Tibial artery (tissue), 4 donors: ENCODE results near the gene SLC26A1.

Experiments
- DNase-seq, 2 donors: peaks; one replicate each; pipeline ENCODE4 v3.0.0-alpha.2; 2019
- H3K27ac ChIP-seq, 2 donors: fragments of 200-600 bp; sonication (generic) in 1 of 2; 1 replicate in 1 of 2; 2 replicates in 1 of 2; pipeline ENCODE4 v1.5.1; 2018 to 2019; ENCODE audit warnings: mild to moderate bottlenecking in 1 of 2
- H3K27me3 ChIP-seq, 2 donors: fragments of 200-600 bp; sonication (generic) in 1 of 2; one replicate each; pipeline versions ENCODE4 v1.5.1 to v1.6.0; 2016 to 2019
- H3K36me3 ChIP-seq, 3 donors: fragments of 200-600 bp; sonication (generic) in 2 of 3; one replicate each; pipeline ENCODE4 v1.5.1; 2016 to 2019; ENCODE audit warnings: mild to moderate bottlenecking in 2 of 3
- H3K4me1 ChIP-seq, 4 donors: fragments of 200-600 bp; sonication (generic) in 2 of 4; 1 replicate in 3 of 4; 2 replicates in 1 of 4; pipeline ENCODE4 v1.5.1; 2016 to 2019
- H3K4me3 ChIP-seq, 2 donors: fragments of 200-600 bp; sonication (generic) in 1 of 2; 1 replicate in 1 of 2; 2 replicates in 1 of 2; pipeline ENCODE4 v1.5.1; 2018 to 2019; ENCODE audit warnings: mild to moderate bottlenecking in 2 of 2
- H3K9me3 ChIP-seq, 3 donors: fragments of 200-600 bp; sonication (generic) in 1 of 3; one replicate each; pipeline ENCODE4 v1.5.1; 2016 to 2019
- intact Hi-C: fragments of 100-400 bp; cut with DNase I; formaldehyde crosslinking; loops from one replicate; pipeline ENCODE4 v1.15.0; 2023; ENCODE audit warnings: low total_unique reads
- TF ChIP-seq, protein P1 (sequence below), 2 experiments: fragments of 200-600 bp in 1 of 2; fragments of 450-650 bp in 1 of 2; IDR thresholded peaks; one replicate each; pipeline ENCODE4 v1.5.1; 2017 to 2019; ENCODE audit warnings: antibody characterized with exemption in 2 of 2, mild to moderate bottlenecking in 1 of 2, moderate library complexity in 1 of 2

Gene SLC26A1

DNA sequence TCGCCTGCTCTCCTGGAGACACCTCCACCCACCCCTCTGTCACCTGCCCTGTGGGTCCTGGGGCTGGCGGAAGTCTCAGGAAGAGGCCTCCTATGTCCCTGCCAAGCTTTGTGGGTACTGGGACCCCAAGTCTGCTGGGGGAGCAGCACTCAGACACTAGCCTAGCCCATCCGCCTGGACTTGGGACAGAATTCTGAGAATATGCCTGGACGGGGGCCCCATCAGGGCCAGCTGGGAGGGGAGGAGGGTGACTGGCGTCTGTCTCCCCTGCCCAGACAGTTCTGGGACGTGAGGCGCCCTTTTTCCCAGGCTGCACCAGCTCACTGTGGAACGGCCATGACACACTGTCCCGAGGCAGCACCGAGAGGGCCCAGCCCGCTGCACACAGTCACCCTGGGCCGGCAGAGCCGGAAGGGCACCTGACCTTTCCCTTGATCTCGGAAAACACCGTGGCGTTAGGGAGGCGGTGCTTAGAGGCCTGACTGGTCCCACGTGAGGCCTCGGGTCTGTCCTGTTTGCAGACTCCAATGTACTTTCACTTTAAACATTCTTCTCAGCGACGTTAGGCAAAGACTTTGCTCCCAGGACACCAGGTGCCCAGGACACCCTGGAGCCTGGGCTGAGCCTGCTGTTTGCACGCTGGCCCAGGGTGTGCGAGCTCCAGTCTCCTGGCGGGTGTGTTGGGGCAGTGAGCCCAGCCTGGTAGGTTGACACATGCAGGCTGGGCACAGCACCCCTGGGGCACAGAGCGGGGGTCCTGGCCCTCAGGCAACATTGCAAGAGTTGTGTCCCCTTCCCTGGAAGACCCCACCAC lies 700 bp downstream of the SLC26A1 start:
- no peak for DNase-seq
- intact Hi-C loops: no loop called here

DNA sequence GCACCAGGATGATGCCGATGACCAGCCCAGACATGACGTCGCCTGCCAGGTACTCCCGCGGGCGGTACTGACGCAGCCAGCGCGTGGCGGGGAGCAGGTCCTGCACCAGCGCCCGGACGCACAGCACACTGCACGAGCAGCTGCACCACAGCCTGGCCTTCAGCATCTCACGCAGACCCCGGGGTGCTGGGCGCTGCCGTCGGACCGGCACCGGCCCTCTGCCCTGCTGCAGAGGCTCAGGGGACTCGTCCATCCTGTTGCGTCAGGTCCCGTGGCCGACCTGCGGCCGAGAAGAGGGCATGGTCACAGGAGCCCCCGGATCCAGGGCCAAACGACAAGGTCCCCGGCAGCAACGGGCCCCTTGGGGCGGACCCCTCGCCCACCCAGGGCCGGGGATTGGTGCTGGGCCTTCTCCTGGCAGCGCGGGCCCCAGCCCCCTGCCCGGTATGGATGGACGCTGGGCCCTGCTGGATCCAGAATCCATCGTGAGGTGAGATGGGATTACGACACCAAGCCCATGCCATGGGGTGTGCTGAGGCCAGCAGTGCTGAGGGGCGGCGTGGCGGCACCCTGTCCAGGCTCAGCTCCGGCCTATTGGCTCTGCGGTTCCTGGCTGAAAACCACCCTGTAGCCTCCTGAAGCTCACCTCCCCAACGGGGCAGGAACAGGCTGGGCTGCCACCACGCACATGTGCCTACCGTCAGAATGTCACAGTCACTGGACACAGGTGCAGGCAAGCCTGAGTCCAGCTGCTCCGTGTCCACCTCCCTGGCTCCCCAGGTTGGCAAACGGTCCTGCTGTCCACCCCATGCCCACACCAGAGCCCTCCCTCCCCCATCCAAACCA lies 1.5 kb downstream of the SLC26A1 start:
- H3K27ac ChIP-seq: no peak overlapping the region
- H3K36me3 ChIP-seq: peaks cover 0 to 40% (median 18%) of the 10 kb centered on the region in 3 donors
- no peak for DNase-seq
- peaks cover 0 to 17% (median 11%) of the 10 kb centered on the region in 4 donors for H3K4me1 ChIP-seq
- peaks cover 0 to 14% of the 10 kb centered on the region in 2 donors for H3K27me3 ChIP-seq
- TF ChIP-seq, protein P1, sequence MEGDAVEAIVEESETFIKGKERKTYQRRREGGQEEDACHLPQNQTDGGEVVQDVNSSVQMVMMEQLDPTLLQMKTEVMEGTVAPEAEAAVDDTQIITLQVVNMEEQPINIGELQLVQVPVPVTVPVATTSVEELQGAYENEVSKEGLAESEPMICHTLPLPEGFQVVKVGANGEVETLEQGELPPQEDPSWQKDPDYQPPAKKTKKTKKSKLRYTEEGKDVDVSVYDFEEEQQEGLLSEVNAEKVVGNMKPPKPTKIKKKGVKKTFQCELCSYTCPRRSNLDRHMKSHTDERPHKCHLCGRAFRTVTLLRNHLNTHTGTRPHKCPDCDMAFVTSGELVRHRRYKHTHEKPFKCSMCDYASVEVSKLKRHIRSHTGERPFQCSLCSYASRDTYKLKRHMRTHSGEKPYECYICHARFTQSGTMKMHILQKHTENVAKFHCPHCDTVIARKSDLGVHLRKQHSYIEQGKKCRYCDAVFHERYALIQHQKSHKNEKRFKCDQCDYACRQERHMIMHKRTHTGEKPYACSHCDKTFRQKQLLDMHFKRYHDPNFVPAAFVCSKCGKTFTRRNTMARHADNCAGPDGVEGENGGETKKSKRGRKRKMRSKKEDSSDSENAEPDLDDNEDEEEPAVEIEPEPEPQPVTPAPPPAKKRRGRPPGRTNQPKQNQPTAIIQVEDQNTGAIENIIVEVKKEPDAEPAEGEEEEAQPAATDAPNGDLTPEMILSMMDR (IDR thresholded peaks at IDR 0.05): no peak
- no peak overlapping the region for H3K4me3 ChIP-seq
- H3K9me3 ChIP-seq: no peaks in the 10 kb centered on the region
- intact Hi-C loops: no loop called here

More for the DNA sequence above, 700 bp downstream of the SLC26A1 start:
- Histone ChIP-seq H3K9me3 (no peaks in the 10 kb centered on the region), H3K4me3 (no peak overlapping the region), H3K27ac (no peak overlapping the region), H3K4me1 (peaks cover 0 to 18% (median 14%) of the 10 kb centered on the region in 4 donors), H3K27me3 (peaks cover 0 to 22% of the 10 kb centered on the region in 2 donors), H3K36me3 (peaks cover 0 to 40% (median 18%) of the 10 kb centered on the region in 3 donors)
- TF ChIP-seq, protein P1 (IDR thresholded peaks at IDR 0.05): no peak

DNA sequence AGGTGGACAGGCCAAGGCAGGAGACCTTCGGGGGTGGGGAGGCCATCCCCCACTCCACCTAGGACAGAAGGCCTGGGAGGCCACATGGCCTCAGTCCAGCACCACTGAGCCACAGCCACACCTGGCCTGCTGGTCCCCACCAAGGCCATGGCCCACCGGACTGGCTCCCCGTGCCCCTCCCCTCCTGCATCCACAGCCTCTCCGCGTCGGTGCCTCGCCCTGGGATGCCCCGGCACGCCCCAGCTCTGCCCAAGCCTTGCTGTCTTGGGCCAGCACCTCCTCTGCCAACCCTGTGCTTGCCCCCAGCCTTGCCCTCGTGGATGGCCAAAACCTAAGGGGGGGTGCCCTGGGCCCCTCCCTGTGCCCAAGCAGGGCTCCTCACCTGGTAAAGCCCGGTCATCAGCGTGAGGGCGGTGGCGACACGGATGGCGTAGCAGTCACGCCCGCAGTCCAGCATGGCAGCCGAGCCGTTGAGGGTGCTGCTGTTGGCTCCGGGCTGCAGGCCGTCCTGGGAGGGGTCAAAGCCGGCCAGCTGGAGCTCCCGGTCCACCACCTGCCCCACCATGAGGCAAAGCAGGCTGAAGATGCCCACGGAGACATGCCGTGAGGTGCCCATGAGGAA lies 2.3 kb downstream of the SLC26A1 start:
- DNase-seq: no peak
- intact Hi-C loops: no loop called here
- Histone ChIP-seq H3K36me3 (peaks cover 0 to 40% (median 18%) of the 10 kb centered on the region in 3 donors), H3K9me3 (no peaks in the 10 kb centered on the region), H3K4me1 (peaks cover 0 to 22% (median 17%) of the 10 kb centered on the region in 4 donors), H3K27me3 (peaks cover 0 to 6% of the 10 kb centered on the region in 2 donors), H3K4me3 (no peak overlapping the region), H3K27ac (no peak overlapping the region)
- TF ChIP-seq, protein P1 (IDR thresholded peaks at IDR 0.05): no peak

DNA sequence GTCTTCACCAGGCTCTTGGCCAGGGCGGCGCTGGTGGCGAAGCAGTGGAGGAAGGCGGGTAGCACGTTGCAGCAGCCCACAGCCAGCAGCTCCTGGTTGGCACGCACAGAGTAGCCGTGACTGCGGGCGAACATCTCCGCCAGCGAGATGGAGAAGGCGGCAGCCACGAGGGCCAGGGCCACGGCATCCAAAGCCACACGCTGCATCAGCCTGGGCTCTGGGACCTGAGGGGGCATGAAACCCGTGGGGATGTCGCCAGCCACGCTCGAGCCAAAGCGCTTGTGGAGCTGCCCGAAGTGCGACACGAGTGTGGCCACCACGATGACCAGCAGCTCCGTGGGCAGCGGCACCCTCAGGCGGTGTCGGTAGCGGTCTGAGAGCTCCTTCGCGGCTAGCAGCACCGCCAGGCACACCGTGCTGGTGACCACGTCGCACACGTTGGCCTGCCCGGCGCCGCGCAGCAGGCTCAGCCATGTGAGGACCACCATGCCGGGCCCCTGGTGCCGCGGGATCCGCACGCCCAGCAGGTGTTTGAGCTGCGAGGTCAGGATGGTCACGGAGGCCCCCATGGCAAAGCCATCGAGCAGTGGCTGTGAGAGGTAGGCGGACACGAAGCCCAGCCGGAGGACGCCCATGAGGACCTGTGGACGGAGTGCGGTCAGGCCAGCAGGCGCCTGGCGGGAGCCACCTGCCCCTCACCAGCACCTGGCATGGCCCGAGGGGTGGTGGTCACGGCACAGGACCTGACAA lies 3.3 kb downstream of the SLC26A1 start:
- H3K27ac ChIP-seq: no peak overlapping the region
- intact Hi-C loops: no loop called here
- no peak for DNase-seq
- H3K9me3 ChIP-seq: no peaks in the 10 kb centered on the region
- no peaks in the 10 kb centered on the region for H3K27me3 ChIP-seq
- peaks cover 0 to 29% (median 21%) of the 10 kb centered on the region in 4 donors for H3K4me1 ChIP-seq
- H3K4me3 ChIP-seq: no peak overlapping the region
- TF ChIP-seq, protein P1 (IDR thresholded peaks at IDR 0.05): no peak
- peaks cover 0 to 40% (median 18%) of the 10 kb centered on the region in 3 donors for H3K36me3 ChIP-seq
